Neural cell (in vitro differentiated cells): ENCODE data around the gene HUNK. TPM values are rescaled to one million over a fixed set of nuclear protein-coding genes. Genes with fewer than 3 reads are reported as not detected.
"Not testable (repeated sequence)": the region's sequence is repeated elsewhere in the genome, so short reads cannot be mapped to it uniquely, and the experiment has no call there.

Experiments used
- H2AFZ ChIP-seq: fragments of 200-600, 300-800 bp; sonication (generic), shearing (Covaris generic); 2 replicates; pipeline ENCODE4 v1.6.0; 2014; ENCODE audit warnings: low read depth, mild to moderate bottlenecking, antibody characterized with exemption, low read length, moderate library complexity
- H3F3A ChIP-seq: fragments of 200-600 bp; shearing (Covaris generic); 2 replicates; pipeline ENCODE4 v1.6.1; 2016; ENCODE audit warnings: mild to moderate bottlenecking, moderate library complexity, mixed read lengths, antibody characterized with exemption, low read length; ENCODE audit not compliant: insufficient read depth, poor library complexity, severe bottlenecking
- H3K27ac ChIP-seq: fragments of 200-600, 300-800 bp; sonication (generic), shearing (Covaris generic); 2 replicates; pipeline ENCODE4 v1.5.1; 2014; ENCODE audit warnings: mild to moderate bottlenecking, low read length, moderate library complexity
- H3K27me3 ChIP-seq: fragments of 300-800, 200-600 bp; sonication (generic), shearing (Covaris generic); 2 replicates; pipeline ENCODE4 v1.6.0; 2014; ENCODE audit warnings: mild to moderate bottlenecking, low read depth, low read length, moderate library complexity; ENCODE audit not compliant: insufficient read depth
- H3K36me3 ChIP-seq: fragments of 300-800, 200-600 bp; sonication (generic), shearing (Covaris generic); 2 replicates; pipeline ENCODE4 v1.5.1; 2014; ENCODE audit warnings: mild to moderate bottlenecking, antibody characterized with exemption, low read length, moderate library complexity; ENCODE audit not compliant: insufficient read depth
- H3K4me2 ChIP-seq: fragments of 300-800, 200-600 bp; sonication (generic), shearing (Covaris generic); 2 replicates; pipeline ENCODE4 v1.6.0; 2014; ENCODE audit warnings: mild to moderate bottlenecking, low read length
- H3K4me3 ChIP-seq: fragments of 300-800, 200-600 bp; sonication (generic), shearing (Covaris generic); 2 replicates; pipeline ENCODE4 v1.5.1; 2014; ENCODE audit warnings: mild to moderate bottlenecking, low read length, moderate library complexity
- H3K79me2 ChIP-seq: fragments of 200-600 bp; shearing (Covaris generic); replicated peaks from 2 replicates; pipeline ENCODE4 v1.6.0; 2014; ENCODE audit warnings: mild to moderate bottlenecking, low read length, moderate library complexity; ENCODE audit not compliant: insufficient read depth
- H3K9ac ChIP-seq: fragments of 300-800, 200-600 bp; sonication (generic), shearing (Covaris generic); 2 replicates; pipeline ENCODE4 v1.6.1; 2016; ENCODE audit warnings: mild to moderate bottlenecking, low read length, mixed read lengths
- H3K9me2 ChIP-seq: fragments of 200-600 bp; shearing (Covaris generic); 2 replicates; pipeline ENCODE4 v1.6.1; 2016; ENCODE audit warnings: mild to moderate bottlenecking, low read length, mixed read lengths; ENCODE audit not compliant: insufficient read depth
- H3K9me3 ChIP-seq: fragments of 200-600, 300-800 bp; sonication (generic), shearing (Covaris generic); 2 replicates; pipeline ENCODE4 v1.6.1; 2016; ENCODE audit warnings: mild to moderate bottlenecking, mixed run types, low read length, moderate library complexity, mixed read lengths
- H4K20me1 ChIP-seq: fragments of 200-600 bp; shearing (Covaris generic); 2 replicates; pipeline ENCODE4 v1.6.1; 2016; ENCODE audit warnings: mild to moderate bottlenecking, mixed run types; ENCODE audit not compliant: insufficient read depth
- CTCF ChIP-seq: fragments of 450-650 bp; IDR thresholded peaks from 2 replicates; pipeline ENCODE4 v1.5.1; 2014; ENCODE audit warnings: antibody characterized with exemption, mild to moderate bottlenecking, moderate library complexity; ENCODE audit not compliant: poor library complexity, severe bottlenecking
- EP300 ChIP-seq: fragments of 450-650 bp; conservative IDR thresholded peaks from 2 replicates; pipeline ENCODE4 v1.6.1; 2014; ENCODE audit warnings: antibody characterized with exemption, mild to moderate bottlenecking, moderate library complexity; ENCODE audit not compliant: poor library complexity, severe bottlenecking
- EZH2 ChIP-seq: fragments of 200-600, 300-800 bp; shearing (Covaris generic), sonication (generic); IDR thresholded peaks from 2 replicates; pipeline ENCODE4 v1.6.1; 2014; ENCODE audit warnings: antibody characterized with exemption, low read length, borderline replicate concordance, mild to moderate bottlenecking; ENCODE audit not compliant: insufficient read depth, poor library complexity, severe bottlenecking
- MXI1 ChIP-seq: fragments of 450-650 bp; conservative IDR thresholded peaks from 2 replicates; pipeline ENCODE4 v1.6.1; 2014; ENCODE audit warnings: antibody characterized with exemption, mild to moderate bottlenecking; ENCODE audit not compliant: poor library complexity, severe bottlenecking
- POLR2AphosphoS5 ChIP-seq: IDR thresholded peaks from 2 replicates; pipeline ENCODE4 v1.6.1; 2012
- RAD21 ChIP-seq: fragments of 450-650 bp; conservative IDR thresholded peaks from 2 replicates; pipeline ENCODE4 v1.6.1; 2014; ENCODE audit warnings: antibody characterized with exemption, mild to moderate bottlenecking, moderate library complexity
- REST ChIP-seq: IDR thresholded peaks from 2 replicates; pipeline ENCODE4 v1.6.1; 2012; ENCODE audit warnings: borderline replicate concordance
- SMC3 ChIP-seq: fragments of 450-650 bp; conservative IDR thresholded peaks from 2 replicates; pipeline ENCODE4 v1.6.1; 2014; ENCODE audit warnings: antibody characterized with exemption, mild to moderate bottlenecking, moderate library complexity; ENCODE audit not compliant: poor library complexity
- TAF1 ChIP-seq: IDR thresholded peaks from 2 replicates; pipeline ENCODE4 v1.6.1; 2012; ENCODE audit warnings: low read depth
- polyA plus RNA-seq: library from polyadenylated mRNA; depleted of rRNA; stranded (reverse); fragments of >200 nt; gene quantifications from 2 replicates; pipeline ENCODE4 v1.2.3, GENCODE V29; 2014

HUNK gene
- polyA plus RNA-seq, 1 donor from 2014 or later: 9.3 TPM

DNA sequence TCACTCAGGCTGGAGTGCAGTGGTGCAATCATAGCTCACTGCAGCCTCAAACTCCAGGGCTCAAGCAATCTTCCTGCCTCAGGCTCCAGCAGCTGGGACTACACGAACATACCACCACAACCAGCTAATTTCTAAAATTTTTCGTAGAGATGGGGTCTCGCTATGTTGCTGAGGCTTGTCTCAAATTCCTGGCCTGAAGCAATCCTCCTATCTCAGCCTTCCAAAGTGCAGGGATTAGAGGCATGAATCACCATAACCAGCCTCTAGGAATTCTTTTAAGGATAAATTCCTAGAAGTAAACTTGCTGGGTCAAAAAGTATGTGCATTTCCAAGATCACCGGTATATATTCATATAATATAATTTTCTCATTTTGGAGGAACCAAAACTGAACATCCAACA lies 17.6 kb upstream of the HUNK start:
- Histone ChIP-seq H3K79me2 (no peaks in the 10 kb centered on the region), H3K9me3 (no peaks in the 10 kb centered on the region), H3K9ac (no peak overlapping the region), H3K9me2 (no peaks in the 10 kb centered on the region), H3F3A (no peaks in the 10 kb centered on the region), H3K27me3 (no peaks in the 10 kb centered on the region), H3K27ac (no peak overlapping the region), H3K4me3 (no peak overlapping the region), H4K20me1 (no peaks in the 10 kb centered on the region), H2AFZ (no peak overlapping the region), H3K36me3 (no peaks in the 10 kb centered on the region), H3K4me2 (no peak overlapping the region)
- TF ChIP-seq TAF1 (no peak), POLR2AphosphoS5 (no peak), EP300 (no peak), REST (no peak), MXI1 (no peak), RAD21 (no peak), EZH2 (no peak), CTCF (no peak)

- Histone ChIP-seq H3F3A (no peaks in the 10 kb centered on the region), H3K9ac (no peak overlapping the region), H3K4me3 (no peak overlapping the region), H3K9me3 (no peaks in the 10 kb centered on the region), H3K9me2 (no peaks in the 10 kb centered on the region), H3K36me3 (no peaks in the 10 kb centered on the region), H3K27me3 (no peaks in the 10 kb centered on the region), H4K20me1 (no peaks in the 10 kb centered on the region), H3K4me2 (no peak overlapping the region), H3K79me2 (no peaks in the 10 kb centered on the region), H2AFZ (no peak overlapping the region), H3K27ac (no peak overlapping the region)
- TF ChIP-seq SMC3: no peak
- TF ChIP-seq REST: no peak
- no peak for TF ChIP-seq EZH2
- TF ChIP-seq CTCF: no peak
- no peak for TF ChIP-seq EP300
- no peak for TF ChIP-seq TAF1
- TF ChIP-seq MXI1: no peak
- TF ChIP-seq RAD21: no peak
- no peak for TF ChIP-seq POLR2AphosphoS5
Measured at GRCh38 chr21:31857096-31857495, 15.7 kb upstream of the HUNK start.

DNA sequence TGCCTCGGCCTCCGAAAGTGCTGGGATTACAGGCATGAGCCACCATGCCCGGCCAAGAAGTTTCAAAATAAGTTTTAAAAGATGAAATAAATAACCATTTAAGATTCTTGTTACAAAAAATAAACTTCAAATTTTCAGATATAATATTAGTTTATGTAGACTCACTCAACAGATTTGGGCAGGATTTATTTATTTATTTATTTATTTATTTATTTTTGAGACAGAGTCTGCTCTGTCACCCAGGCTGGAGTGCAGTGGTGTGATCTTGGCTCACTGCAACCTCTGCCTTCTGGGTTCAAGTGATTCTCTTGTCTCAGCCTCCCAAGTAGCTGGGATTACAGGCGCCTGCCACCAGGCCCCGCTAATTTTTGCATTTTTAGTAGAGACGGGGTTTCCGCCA lies 15.2 kb upstream of the HUNK start:
- H2AFZ ChIP-seq, H3K9ac ChIP-seq, H3K27me3 ChIP-seq, H3K79me2 ChIP-seq, H3K36me3 ChIP-seq, H3F3A ChIP-seq, H3K9me3 ChIP-seq, H4K20me1 ChIP-seq, H3K9me2 ChIP-seq, H3K27ac ChIP-seq, H3K4me2 ChIP-seq, H3K4me3 ChIP-seq: not testable (repeated sequence)
